ENCODE data around the gene RAB31. TPM values are rescaled to one million over a fixed set of nuclear protein-coding genes. Genes with fewer than 3 reads are reported as not detected.
A peak's percentile ranks its signal among the peaks of the same experiment; 100 is the strongest.

RAB31 gene
- total and polyA plus RNA-seq, 5 donors: 9.1 to 42.3 (median 24.3) TPM

DNA sequence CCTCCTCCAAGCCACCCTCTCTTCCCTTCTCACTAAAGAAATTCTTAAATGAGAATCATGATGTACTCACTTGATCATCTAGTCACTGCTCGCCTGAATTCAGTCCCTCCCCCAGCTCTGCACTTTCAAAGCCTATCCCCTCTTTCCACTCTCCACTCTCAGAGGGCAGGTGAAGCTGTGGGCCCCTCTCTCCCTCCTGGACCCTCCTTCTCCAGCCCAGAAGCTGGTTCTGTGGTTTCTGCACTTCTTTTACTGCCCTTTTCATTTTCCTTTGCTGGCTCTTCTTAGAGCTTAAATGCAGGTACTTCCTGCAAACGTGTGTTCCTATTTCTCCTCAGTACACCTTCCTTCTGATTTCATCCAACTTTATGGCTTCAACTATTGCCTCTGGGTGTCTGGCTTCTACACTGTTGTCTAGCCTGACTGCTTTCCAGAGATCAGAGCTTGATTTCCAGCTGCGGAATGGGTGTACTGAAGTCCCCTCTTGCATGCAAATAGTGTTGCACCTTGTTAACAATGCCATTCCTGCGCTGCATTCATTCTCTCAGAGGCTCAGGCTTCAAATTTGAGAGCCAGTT, 162.4 kb downstream of the RAB31 start:
- H3K27me3 ChIP-seq (ENCODE audit: control insufficient read depth, insufficient read depth): no peaks in the 10 kb centered on the region
- H3K4me3 ChIP-seq (ENCODE audit: low read length): no peak overlapping the region
- H3K27ac ChIP-seq (ENCODE audit: low read length): no peak overlapping the region
- H3K9me3 ChIP-seq (ENCODE audit: control insufficient read depth, low read length): no peaks in the 10 kb centered on the region
- intact Hi-C loops (cut with DNase I): no loop called here
- 80% methylated on average over 4 of the region's 4 CpGs for WGBS
- peaks cover 4% of the 10 kb centered on the region for H3K4me1 ChIP-seq (ENCODE audit: control insufficient read depth, insufficient read depth, low read length)
- no peak for DNase-seq
- no peak for ATAC-seq

GRCh38 chr18:9871244-9871746, 163.2 kb downstream of the RAB31 start:
- H3K9me3 ChIP-seq (ENCODE audit: control insufficient read depth, low read length): no peaks in the 10 kb centered on the region
- ATAC-seq (no peak), DNase-seq (no peak)
- no peaks in the 10 kb centered on the region for H3K27me3 ChIP-seq (ENCODE audit: control insufficient read depth, insufficient read depth)
- peaks cover 4% of the 10 kb centered on the region for H3K4me1 ChIP-seq (ENCODE audit: control insufficient read depth, insufficient read depth, low read length)
- H3K4me3 ChIP-seq (ENCODE audit: low read length): no peak overlapping the region
- intact Hi-C loops (cut with DNase I): no loop called here
- no peak overlapping the region for H3K27ac ChIP-seq (ENCODE audit: low read length)
- 85% methylated on average over 6 of the region's 6 CpGs for WGBS

DNA sequence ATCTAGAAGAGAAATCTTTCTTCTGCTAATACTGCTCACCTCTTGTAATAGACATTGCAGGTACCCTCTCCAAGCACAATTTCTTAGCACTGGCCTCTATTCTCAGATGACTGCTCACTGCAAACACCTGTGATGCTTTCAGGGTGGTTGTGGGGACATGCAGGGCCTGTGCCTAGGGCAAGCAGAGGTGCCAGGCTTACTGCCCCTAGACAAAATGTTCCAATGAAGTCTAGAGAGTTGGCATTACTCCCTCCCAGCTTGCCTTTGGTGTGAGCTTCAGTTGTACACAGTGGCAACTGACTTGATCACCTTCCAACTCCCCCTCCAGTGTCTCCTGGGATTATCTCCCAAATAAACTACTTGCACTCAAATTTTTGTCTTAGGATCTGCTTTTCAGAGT, 164.7 kb downstream of the RAB31 start:
- no peaks in the 10 kb centered on the region for H3K9me3 ChIP-seq (ENCODE audit: control insufficient read depth, low read length)
- no peak overlapping the region for H3K4me3 ChIP-seq (ENCODE audit: low read length)
- peak overlapping the region; percentile 27 for H3K27ac ChIP-seq (ENCODE audit: low read length)
- no peaks in the 10 kb centered on the region for H3K27me3 ChIP-seq (ENCODE audit: control insufficient read depth, insufficient read depth)
- no peak for ATAC-seq
- peaks cover 4% of the 10 kb centered on the region for H3K4me1 ChIP-seq (ENCODE audit: control insufficient read depth, insufficient read depth, low read length)
- intact Hi-C loops (cut with DNase I): no loop called here
- no peak for DNase-seq

DNA sequence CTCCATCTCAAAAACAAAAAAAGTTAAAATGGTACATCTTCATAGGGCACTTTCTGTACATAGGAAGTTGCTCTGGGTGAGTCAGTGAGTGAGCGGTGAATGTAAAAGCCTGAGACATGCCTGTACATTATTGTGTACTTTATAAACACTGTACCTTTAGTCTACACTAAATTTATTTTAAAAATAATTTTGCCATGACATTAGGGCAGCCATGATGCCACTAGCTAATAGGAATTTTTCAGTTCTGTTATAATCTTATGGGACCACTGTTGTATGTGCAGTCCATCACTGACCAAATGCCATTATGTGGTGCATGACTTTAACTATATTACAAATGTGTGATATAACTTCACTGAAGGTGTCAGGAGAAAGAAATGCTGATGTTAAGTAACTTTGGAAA, 166.6 kb downstream of the RAB31 start:
- WGBS: 97% methylated on average over 1 of the region's 1 CpG
- H3K27ac ChIP-seq (ENCODE audit: low read length): no peak overlapping the region
- peaks cover 3% of the 10 kb centered on the region for H3K4me1 ChIP-seq (ENCODE audit: control insufficient read depth, insufficient read depth, low read length)
- no peak overlapping the region for H3K4me3 ChIP-seq (ENCODE audit: low read length)
- ATAC-seq: no peak
- DNase-seq: no peak
- H3K9me3 ChIP-seq (ENCODE audit: control insufficient read depth, low read length): no peaks in the 10 kb centered on the region
- H3K27me3 ChIP-seq (ENCODE audit: control insufficient read depth, insufficient read depth): no peaks in the 10 kb centered on the region
- intact Hi-C loops (cut with DNase I): no loop called here

- peaks cover 2% of the 10 kb centered on the region for H3K4me1 ChIP-seq (ENCODE audit: control insufficient read depth, insufficient read depth, low read length)
- no peaks in the 10 kb centered on the region for H3K27me3 ChIP-seq (ENCODE audit: control insufficient read depth, insufficient read depth)
- intact Hi-C loops (cut with DNase I): no loop called here
- DNase-seq: no peak
- no peak overlapping the region for H3K27ac ChIP-seq (ENCODE audit: low read length)
- no peak for ATAC-seq
- H3K9me3 ChIP-seq (ENCODE audit: control insufficient read depth, low read length): no peaks in the 10 kb centered on the region
- 71% methylated on average over 2 of the region's 2 CpGs for WGBS
- no peak overlapping the region for H3K4me3 ChIP-seq (ENCODE audit: low read length)
These were observed 168.2 kb downstream of the RAB31 start for GRCh38 chr18:9876212-9876866.

GRCh38 chr18:9876867-9877654, 169.0 kb downstream of the RAB31 start:
- peak in 1 of 3 donors; percentile 49 for DNase-seq

DNA sequence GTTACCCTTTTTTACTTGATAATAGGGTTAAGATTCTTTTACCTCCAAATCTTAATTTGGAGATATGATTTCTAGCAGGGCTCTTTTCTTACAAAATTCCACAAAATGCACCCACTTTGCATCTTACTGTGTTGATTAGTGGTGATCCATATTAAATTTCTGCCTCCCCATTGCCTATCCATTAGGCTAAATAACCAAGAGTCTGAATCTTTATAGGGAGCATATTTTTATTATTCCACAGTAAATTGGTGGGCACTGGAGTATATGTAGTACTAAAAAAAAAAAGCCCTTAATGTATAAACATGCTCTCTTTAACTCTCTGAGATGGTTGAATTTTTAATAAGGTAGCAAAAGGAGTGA, 169.5 kb downstream of the RAB31 start:
- no peak for DNase-seq
- Histone ChIP-seq H3K9me3 (ENCODE audit: control insufficient read depth, low read length) (no peaks in the 10 kb centered on the region), H3K27ac (ENCODE audit: low read length) (no peak overlapping the region), H3K4me1 (ENCODE audit: control insufficient read depth, insufficient read depth, low read length) (peaks cover 2% of the 10 kb centered on the region), H3K4me3 (ENCODE audit: low read length) (peak overlapping the region; percentile 40), H3K27me3 (ENCODE audit: control insufficient read depth, insufficient read depth) (no peaks in the 10 kb centered on the region)
- intact Hi-C loops (cut with DNase I): no loop called here
- ATAC-seq: no peak

More at GRCh38 chr18:9876867-9877654, 169.0 kb downstream of the RAB31 start:
- peak overlapping the region; percentile 46 for H3K27ac ChIP-seq (ENCODE audit: low read length)
- H3K9me3 ChIP-seq (ENCODE audit: control insufficient read depth, low read length): no peaks in the 10 kb centered on the region
- H3K4me3 ChIP-seq (ENCODE audit: low read length): peak overlapping the region; percentile 40
- H3K4me1 ChIP-seq (ENCODE audit: control insufficient read depth, insufficient read depth, low read length): peaks cover 2% of the 10 kb centered on the region
- ATAC-seq: peak; percentile 93 to 94
- intact Hi-C loops (cut with DNase I): no loop called here
- H3K27me3 ChIP-seq (ENCODE audit: control insufficient read depth, insufficient read depth): no peaks in the 10 kb centered on the region
- WGBS: 23% methylated on average over 9 of the region's 9 CpGs

GRCh38 chr18:9878095-9878494, 170.0 kb downstream of the RAB31 start:
- intact Hi-C loops (cut with DNase I): no loop called here
- H3K27ac ChIP-seq (ENCODE audit: low read length): no peak overlapping the region
- whole genome bisulfite sequencing: 92% methylated on average over 1 of the region's 1 CpG

DNA sequence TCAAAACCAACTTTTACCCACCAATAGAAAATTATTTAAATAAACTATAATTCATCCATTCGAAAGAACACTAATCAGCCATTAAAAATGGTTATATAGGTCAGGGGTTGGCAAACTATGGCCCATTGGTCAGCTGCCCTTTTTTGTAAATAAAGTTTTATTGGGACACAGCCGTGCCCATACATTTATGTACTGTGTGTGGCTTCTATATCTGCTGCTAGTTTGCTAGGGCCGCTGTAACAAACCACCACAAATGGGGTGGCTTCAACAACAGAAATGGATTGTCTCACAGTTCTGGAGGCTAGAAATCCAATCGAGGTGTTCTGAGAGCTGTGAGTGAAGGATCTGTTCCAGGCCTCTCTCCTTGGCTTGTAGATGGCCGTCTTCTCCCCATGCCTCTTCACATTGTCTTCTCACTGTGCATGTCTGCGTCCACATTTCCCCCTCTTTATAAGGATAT, 170.7 kb downstream of the RAB31 start:
- whole genome bisulfite sequencing: 96% methylated on average over 6 of the region's 6 CpGs
- no peak overlapping the region for H3K27ac ChIP-seq (ENCODE audit: low read length)
- intact Hi-C loops (cut with DNase I): no loop called here
- H3K9me3 ChIP-seq (ENCODE audit: control insufficient read depth, low read length): no peaks in the 10 kb centered on the region
- no peaks in the 10 kb centered on the region for H3K4me1 ChIP-seq (ENCODE audit: control insufficient read depth, insufficient read depth, low read length)
- DNase-seq (no peak), ATAC-seq (no peak)
- H3K27me3 ChIP-seq (ENCODE audit: control insufficient read depth, insufficient read depth): no peaks in the 10 kb centered on the region
- no peak overlapping the region for H3K4me3 ChIP-seq (ENCODE audit: low read length)

More at GRCh38 chr18:9878095-9878494, 170.0 kb downstream of the RAB31 start:
- no peak for DNase-seq
- no peak for ATAC-seq
- Histone ChIP-seq H3K4me1 (ENCODE audit: control insufficient read depth, insufficient read depth, low read length) (no peaks in the 10 kb centered on the region), H3K9me3 (ENCODE audit: control insufficient read depth, low read length) (no peaks in the 10 kb centered on the region), H3K27me3 (ENCODE audit: control insufficient read depth, insufficient read depth) (no peaks in the 10 kb centered on the region), H3K4me3 (ENCODE audit: low read length) (no peak overlapping the region)

DNA sequence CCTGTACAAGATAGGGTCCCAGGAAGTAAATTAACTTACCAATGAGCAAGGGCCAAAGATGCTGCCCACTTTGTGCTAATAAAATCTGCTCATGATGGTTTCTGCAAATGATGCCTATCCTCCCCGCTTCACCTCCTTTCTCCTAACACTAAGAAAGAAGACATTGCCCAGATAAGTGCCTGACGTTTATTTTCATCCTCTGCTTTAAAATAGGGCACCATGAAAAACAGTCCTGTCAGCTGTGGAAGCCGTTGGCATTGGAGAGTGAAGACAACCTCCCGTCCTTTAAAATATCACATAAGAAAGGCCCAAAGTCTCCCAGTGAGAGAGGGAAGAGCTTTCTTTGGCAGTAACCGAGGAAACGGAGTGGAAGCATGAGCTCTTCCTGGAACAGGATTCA, 176.0 kb downstream of the RAB31 start:
- Histone ChIP-seq H3K4me1 (ENCODE audit: control insufficient read depth, insufficient read depth, low read length) (no peaks in the 10 kb centered on the region), H3K9me3 (ENCODE audit: control insufficient read depth, low read length) (no peaks in the 10 kb centered on the region), H3K27ac (ENCODE audit: low read length) (no peak overlapping the region), H3K27me3 (ENCODE audit: control insufficient read depth, insufficient read depth) (no peaks in the 10 kb centered on the region), H3K4me3 (ENCODE audit: low read length) (no peak overlapping the region)
- 80% methylated on average over 6 of the region's 6 CpGs for WGBS
- no peak for ATAC-seq
- no peak for DNase-seq
- intact Hi-C loops (cut with DNase I): no loop called here

DNA sequence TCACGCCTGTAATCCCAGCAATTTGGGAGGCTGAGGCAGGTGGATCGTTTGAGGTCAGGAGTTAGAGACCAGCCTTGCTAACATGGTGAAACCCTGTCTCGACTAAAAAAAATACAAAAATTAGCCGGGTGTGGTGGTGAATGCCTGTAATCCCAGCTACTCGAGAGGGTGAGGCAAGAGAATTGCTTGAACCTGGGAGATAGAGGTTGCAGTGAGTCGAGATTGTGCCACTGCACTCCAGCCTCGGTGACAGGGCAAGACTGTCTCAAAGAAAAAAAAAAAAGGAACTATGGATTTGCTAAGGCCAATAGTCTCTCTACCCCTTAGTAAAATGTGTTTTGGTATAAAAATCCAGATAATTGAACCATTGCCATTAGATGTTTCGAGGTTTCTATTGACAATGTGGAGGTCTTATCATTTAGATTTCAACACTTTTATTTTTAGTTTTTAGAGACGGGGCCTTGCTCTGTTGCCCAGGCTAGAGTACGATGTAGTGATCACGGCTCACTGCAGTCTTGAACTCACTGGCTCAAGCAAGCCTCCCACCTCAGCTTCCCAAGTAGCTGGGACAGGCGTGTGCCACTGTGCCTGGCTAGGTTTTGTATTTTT, 176.5 kb downstream of the RAB31 start:
- H3K27me3 ChIP-seq (ENCODE audit: control insufficient read depth, insufficient read depth): no peaks in the 10 kb centered on the region
- no peaks in the 10 kb centered on the region for H3K9me3 ChIP-seq (ENCODE audit: control insufficient read depth, low read length)
- DNase-seq (no peak), ATAC-seq (no peak)
- H3K27ac ChIP-seq (ENCODE audit: low read length): no peak overlapping the region
- intact Hi-C loops (cut with DNase I): no loop called here
- 79% methylated on average over 12 of the region's 12 CpGs for WGBS
- no peaks in the 10 kb centered on the region for H3K4me1 ChIP-seq (ENCODE audit: control insufficient read depth, insufficient read depth, low read length)
- no peak overlapping the region for H3K4me3 ChIP-seq (ENCODE audit: low read length)

All from right cardiac atrium (tissue), 5 donors.